Activated T-helper 1 cell treated with anti-CD3 and anti-CD28 coated beads, Interleukin-2, amount 50 U/mL, for 16 hours (primary cell): ENCODE data around the gene CREB5.
"Not testable (repeated sequence)": the region's sequence is repeated elsewhere in the genome, so short reads cannot be mapped to it uniquely, and the experiment has no call there.

ENCODE experiments used
- DNase-seq, 2 donors: peaks; one replicate each; pipeline ENCODE4 v3.0.0-alpha.2; 2020; ENCODE audit warnings: low read depth in 1 of 2, low spot score in 1 of 2

The CREB5 gene

GRCh38 chr7:28411876-28412662, at the start of gene CREB5:
Gene CREB5 (plus strand): TSS chr7:28412518. CDS start chr7:28412915, 397 bp downstream.
- DNase-seq, result no peak

- no peak for DNase-seq
Observed at GRCh38 chr7:28362812-28363211, 49.5 kb upstream of the CREB5 start.

- DNase-seq, result no peak
Observed at GRCh38 chr7:28364082-28364481, 48.2 kb upstream of the CREB5 start.

DNA sequence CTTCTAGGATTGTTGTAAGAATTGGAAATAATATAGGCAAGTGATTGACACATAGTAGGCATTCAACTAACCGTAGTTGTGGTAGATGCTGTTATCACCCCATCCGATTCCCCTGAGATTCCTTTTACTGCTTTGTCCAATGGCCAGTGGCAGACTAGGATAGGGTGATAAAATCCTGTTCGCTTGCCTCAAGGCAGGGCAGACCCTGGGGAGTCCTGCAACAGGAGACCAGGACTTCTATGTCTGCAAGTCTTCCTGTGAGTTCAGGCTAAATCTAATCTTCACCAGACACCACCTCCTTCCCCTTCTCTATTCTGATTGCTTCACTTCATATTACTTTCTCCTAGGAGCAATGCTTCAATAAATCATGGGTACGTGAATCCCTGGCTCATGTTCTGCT, 42.8 kb upstream of the CREB5 start:
- DNase-seq, result no peak

DNA sequence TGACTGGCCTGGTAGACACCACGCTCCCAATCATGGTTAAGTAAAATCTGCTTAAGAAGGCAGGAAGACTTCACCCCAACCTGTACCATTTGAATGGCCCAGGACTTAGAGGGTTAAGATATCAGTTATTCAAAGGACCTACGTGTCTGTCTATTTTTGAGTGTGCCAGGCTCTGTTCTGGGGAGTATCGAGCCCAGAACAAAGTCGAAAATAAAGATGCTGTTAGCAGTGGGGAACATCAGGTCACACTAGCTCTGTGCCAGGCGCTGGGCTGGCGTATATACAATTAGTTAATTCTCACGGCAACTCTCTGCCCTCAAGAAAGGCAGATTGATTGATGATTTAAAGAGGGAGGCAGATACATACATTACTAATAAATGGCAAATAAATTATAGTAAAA, 40.5 kb upstream of the CREB5 start:
- DNase-seq, result no peak

- DNase-seq, result no peak
Observed at GRCh38 chr7:28373990-28374389, 38.3 kb upstream of the CREB5 start.

GRCh38 chr7:28375729-28376128, 36.6 kb upstream of the CREB5 start:
- no peak for DNase-seq

DNA sequence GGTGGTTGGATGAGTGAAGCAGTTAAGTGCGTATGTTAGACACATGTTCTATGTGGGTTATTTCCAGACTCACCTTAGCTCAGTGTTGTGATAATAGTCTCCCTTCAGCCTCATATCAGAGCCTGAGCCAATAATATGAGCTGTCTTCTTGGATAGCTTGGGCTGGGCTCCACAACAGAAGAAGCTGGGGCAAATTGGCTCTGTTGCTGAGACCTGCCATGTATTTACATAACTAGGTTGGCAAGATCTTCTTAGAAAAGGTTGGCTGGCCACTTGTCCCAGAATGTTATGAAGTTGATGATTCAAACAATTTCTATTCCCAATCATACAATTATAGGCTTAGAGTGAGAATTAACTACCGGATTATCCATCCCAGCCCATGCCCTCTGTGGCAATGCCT, 35.7 kb upstream of the CREB5 start:
- no peak for DNase-seq

DNA sequence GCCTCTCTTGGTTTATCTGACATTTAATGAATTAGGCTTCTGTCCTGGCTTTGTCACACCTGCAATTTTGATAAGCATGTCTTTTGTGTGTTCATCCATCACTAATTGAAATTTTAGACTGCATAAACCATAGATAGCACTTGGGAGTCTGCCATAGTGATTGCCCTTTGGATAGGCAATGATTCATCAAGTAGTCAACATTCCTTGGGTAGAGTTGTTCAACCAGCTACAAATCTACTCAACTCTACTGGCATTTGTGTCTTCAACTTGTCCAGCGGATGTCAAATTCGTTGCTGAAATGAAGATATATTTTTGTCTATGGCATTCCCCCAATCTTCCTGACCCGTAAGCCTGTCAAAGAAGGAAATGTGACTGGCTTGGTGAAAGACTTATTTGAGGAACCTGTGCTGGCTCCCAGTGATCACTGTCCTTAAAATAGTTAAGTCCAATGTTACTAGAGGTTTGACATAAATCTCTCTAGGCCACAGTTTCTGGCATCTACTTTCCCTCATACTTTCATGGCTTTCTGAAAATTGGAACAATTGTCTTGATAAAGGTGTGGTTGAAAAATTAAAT, 33.7 kb upstream of the CREB5 start:
- DNase-seq, result no peak

GRCh38 chr7:28381466-28381865, 30.9 kb upstream of the CREB5 start:
- no peak for DNase-seq

DNA sequence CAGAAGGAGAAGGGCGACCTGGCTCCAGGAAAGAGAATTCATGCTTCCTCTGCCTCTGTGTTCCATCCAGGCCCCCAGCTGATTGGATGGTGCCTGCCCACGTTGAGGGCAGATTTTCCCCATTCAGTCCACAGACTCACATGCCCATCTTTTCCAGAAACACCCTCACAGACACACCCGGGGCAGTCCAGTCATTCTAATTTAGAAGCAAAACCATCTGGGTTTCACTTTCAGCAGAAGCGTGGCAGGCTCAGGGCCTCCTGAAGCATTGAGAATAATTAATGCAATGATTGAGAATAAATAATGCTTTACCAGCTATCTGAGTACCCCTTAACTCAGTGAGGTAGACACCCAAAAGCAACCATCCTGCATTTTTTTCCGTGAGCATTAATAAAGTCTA, 30.2 kb upstream of the CREB5 start:
- no peak for DNase-seq

- DNase-seq, result no peak
Observed at GRCh38 chr7:28383975-28384374, 28.3 kb upstream of the CREB5 start.

DNA sequence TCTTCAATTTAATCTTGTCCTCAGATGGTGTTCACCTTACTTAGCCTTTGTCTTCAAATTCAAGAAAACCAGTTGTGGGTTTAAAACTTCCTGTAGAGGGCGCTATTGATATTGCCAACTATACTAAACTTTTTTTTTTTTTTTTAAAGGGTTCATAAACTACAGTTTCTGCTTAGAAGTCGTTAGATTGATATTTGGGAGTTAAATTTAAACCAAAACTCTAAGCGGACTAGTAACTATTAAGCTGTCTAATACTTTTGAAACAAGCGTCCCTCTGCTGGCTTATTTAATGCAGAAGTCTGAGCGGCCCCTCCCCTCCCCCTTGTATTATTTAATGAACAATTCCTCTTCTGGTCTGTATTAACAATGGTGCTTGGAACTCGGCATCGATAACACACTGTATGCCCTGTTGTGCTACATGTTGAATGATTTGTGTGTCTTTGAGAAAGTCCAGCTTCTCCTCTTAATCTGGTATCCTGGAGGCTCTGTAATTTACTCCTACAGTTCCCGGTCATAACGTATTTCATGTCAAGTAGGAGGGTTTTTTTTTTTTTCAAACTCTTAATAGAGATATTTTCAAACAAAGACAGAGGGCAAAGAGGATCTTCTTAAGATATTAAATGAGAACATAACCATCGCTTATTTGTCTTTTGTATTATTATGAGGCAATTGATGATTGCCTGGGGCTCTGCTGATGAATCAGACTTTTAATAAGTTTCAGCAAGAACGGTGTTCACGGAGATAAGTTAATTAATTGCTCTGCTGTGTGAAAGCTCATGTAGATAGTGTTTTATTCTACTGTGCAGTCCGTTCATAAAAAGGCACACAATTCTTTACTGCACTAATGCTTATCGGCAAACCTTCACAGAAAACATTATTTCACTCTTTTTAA, 22.6 kb upstream of the CREB5 start:
- no peak for DNase-seq

- no peak for DNase-seq
Observed at GRCh38 chr7:28390426-28390825, 21.9 kb upstream of the CREB5 start.

DNA sequence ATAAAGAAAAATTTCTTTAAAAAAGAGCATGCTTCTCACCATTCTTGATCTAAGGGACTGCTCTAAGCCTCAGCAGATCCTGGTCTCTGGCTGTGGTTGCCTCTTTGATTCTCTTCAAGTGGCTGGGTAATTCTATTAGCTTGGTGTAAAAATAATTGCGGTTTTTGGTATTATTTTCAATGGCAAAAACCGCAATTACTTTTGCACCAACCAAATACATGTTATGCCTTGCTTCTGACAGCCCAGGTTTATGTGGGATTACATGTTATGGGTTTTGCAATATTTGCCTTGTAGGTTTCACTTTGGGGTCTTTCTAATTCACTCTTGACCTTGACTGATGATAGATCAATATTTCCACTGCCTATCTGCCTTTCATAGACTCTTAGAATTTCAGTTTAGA, 20.0 kb upstream of the CREB5 start:
- DNase-seq, result no peak

GRCh38 chr7:28395404-28395803, 16.9 kb upstream of the CREB5 start:
- DNase-seq, result no peak

DNA sequence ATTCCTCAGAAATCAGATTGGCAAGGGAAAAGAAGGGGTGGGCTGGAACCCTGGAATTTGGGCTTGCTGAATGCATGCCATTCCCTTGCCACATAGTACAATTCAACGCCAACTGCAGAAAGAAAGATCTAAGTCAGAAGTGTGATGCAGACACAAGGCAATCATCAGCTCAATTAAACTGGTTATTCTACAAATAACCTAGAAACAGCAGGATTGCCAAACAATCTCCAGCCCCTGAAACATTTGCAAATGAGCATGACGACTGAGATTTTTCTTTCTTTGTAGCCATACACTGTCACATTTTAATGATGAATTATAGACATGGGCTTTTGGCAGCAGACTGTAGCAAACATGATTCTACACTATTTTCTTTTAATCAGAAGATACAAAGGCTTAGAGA, 16.5 kb upstream of the CREB5 start:
- DNase-seq, result no peak

DNA sequence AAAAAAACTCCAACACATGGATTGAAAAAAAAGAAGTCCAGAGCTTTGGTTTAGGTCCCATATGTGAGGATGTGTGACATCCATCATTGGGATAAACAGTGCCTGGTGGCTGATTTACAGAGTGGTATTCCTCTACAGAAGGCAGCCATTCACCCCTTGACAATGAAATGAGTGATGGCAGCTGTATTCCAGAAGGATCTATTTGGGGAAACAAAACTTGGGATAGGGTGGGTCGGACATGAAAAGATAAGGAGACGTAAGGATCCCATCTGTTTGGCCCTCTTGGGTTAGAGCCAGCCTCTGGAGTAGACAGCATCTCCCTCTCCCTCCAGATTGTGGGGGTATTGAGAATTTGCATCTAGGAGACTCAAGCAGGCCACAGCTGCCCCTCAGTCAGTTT, 15.2 kb upstream of the CREB5 start:
- no peak for DNase-seq

- DNase-seq, result no peak
Observed at GRCh38 chr7:28400838-28401360, 11.4 kb upstream of the CREB5 start.

- DNase-seq, result not testable (repeated sequence)
Observed at GRCh38 chr7:28401567-28401966, 10.8 kb upstream of the CREB5 start.

DNA sequence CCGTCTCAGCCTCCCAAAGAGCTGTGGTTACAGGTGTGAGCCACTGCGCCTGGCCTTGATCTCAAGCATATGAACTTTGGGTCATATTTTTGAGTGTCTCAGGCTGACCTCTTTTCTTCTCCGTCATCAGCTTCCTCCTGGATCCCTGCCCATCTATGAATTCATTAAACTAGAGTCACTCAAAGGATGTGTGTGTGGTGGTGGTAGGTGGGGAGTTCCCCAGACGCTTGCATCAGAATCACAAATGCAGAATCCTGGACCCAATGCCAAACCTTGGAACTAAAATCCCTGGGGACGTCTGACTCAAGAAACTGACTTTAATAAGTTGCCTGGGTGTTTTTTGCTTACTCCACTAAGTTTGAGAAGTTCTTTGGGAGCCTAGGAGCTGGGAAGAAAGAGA, 6.7 kb upstream of the CREB5 start:
- DNase-seq, result no peak

DNA sequence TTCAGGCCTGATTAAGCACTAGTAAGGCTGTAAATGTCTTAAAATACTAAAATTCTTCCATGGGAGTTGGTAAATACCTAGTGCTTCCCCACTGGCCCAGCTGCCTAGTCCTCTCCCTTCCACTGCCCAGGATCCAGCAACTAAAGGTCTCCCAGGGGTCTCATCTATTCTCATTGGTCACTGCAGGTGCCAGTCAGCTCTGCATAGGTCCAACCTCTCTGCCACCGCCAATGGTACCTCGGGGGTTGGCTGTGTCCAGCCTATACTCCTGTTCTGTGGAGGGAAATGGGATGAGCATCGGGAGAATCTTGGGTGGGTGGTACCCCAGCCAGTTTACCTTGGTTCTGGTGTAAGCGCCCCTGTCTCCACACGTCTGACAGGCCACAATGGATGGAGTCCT, 6.1 kb upstream of the CREB5 start:
- no peak for DNase-seq
